ENCODE data around the gene RHBDD2.
"Not testable (repeated sequence)": the region's sequence is repeated elsewhere in the genome, so short reads cannot be mapped to it uniquely, and the experiment has no call there.

The RHBDD2 gene

GRCh38 chr7:75878769-75879611 lies at the start of gene RHBDD2:
Gene RHBDD2 (plus strand): TSS chr7:75879034. CDS start chr7:75879083, 49 bp downstream.
- no peak for TF ChIP-seq CTCF (IDR thresholded peaks at IDR 0.05)
- H3K27ac ChIP-seq, result peak within 1 kb of the TSS; percentile 78 to 92

DNA sequence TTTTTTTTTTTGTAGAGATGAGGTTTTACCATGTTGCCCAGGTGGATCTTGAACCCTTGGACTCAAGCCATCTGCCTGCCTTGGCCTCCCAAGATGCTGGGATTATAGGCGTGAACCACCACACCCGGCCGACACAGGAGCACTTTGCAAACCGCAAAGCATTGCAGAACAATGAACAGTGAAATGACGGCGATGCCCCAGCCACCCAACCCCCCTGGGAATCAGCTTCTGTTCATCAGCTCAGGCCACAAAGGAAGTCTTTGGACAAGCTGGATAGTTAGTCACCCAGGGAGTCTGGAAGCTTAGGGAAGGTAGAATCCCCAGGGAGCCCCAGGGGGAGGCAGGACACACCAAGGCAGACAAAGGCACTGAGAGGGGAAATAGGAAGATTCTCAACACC lies 49.2 kb upstream of the RHBDD2 start:
- not testable (repeated sequence) for H3K27ac ChIP-seq; DNase-seq (ENCODE audit: low spot score); H3K4me3 ChIP-seq

More at GRCh38 chr7:75878769-75879611, at the start of gene RHBDD2:
- peak within 1 kb of the TSS; percentile 75 for H3K4me3 ChIP-seq
- DNase-seq (ENCODE audit: low spot score), result peak; percentile 97

- Histone ChIP-seq H3K27ac (no peak overlapping the region), H3K4me3 (no peak overlapping the region)
- DNase-seq (ENCODE audit: low spot score), result no peak
- TF ChIP-seq CTCF (IDR thresholded peaks at IDR 0.05), result no peak
These were observed 47.9 kb upstream of the RHBDD2 start for GRCh38 chr7:75830978-75831377.

DNA sequence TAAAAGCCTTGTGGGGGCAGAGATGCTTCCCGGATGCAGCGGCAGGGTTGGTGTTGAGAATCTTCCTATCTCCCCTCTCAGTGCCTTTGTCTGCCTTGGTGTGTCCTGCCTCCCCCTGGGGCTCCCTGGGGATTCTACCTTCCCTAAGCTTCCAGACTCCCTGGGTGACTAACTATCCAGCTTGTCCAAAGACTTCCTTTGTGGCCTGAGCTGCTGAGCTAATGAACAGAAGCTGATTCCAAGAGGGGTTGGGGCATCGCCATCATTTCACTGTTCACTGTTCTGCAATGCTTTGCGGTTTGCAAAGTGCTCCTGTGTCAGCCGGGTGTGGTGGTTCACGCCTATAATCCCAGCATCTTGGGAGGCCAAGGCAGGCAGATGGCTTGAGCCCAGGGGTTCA lies 45.2 kb upstream of the RHBDD2 start:
- H3K4me3 ChIP-seq; DNase-seq (ENCODE audit: low spot score); H3K27ac ChIP-seq: not testable (repeated sequence)

DNA sequence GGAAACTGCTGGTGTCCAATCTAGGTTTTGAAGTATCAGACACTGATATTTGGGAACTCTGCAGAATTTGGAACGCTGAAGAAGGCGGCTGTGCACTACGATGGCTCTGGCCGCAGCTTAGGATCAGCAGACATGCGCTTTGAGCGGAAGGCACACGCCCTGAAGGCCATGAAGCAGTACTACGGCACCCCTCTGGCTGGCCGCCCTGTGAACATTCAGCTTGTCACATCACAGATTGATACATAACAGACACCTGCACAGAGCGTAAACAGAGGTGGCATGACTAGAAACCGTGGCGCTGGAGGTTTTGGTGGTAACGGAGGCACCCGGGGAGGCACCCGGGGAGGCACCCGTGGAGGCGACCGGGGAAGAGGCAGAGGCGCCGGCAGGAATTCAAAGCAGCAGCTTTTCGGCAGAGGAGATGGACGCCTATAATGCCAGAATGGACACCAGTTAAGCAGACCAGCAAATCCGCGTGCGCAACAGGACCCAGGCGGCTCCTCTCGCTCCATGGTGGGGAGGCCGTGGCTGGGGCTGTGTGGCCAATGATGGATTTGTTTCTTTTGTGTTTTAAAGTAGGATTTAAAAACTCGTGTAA lies 43.0 kb upstream of the RHBDD2 start:
- no peak overlapping the region for H3K27ac ChIP-seq
- H3K4me3 ChIP-seq, result no peak overlapping the region
- no peak for TF ChIP-seq CTCF (IDR thresholded peaks at IDR 0.05)
- no peak for DNase-seq (ENCODE audit: low spot score)

DNA sequence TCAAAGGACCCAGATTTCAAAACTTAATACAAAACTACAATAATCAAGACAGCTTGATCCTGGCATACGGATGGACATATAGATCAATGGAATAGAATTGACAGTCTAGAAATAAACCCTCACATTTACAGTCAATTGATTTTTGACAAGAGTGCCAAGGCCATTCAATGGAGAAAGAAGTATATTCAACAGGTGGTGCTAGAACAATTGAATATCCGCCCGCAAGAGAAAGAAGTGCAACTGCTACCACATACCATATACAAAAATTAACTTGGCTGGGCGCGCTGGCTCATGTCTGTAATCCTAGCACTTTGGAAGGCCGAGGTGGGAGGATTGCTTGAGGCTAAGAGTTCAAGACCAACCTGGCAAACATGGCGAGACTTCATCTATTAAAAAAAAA lies 42.0 kb upstream of the RHBDD2 start:
- Histone ChIP-seq H3K27ac (no peak overlapping the region), H3K4me3 (no peak overlapping the region)
- DNase-seq (ENCODE audit: low spot score), result no peak
- no peak for TF ChIP-seq CTCF (IDR thresholded peaks at IDR 0.05)

GRCh38 chr7:75838281-75838930 lies 40.4 kb upstream of the RHBDD2 start:
- H3K27ac ChIP-seq; H3K4me3 ChIP-seq; DNase-seq (ENCODE audit: low spot score): not testable (repeated sequence)

GRCh38 chr7:75840029-75840428 lies 38.8 kb upstream of the RHBDD2 start:
- H3K4me3 ChIP-seq, result no peak overlapping the region
- TF ChIP-seq CTCF (IDR thresholded peaks at IDR 0.05), result no peak
- DNase-seq (ENCODE audit: low spot score), result no peak
- no peak overlapping the region for H3K27ac ChIP-seq
